SJSA1 (cell line): ENCODE measurements around the gene PRPF18. TPM values are rescaled to one million over a fixed set of nuclear protein-coding genes. Genes with fewer than 3 reads are reported as not detected.

Experiments used
- DNase-seq, 2 experiments: peaks; one replicate each; pipeline ENCODE4 v3.0.0-alpha.2; 2015 to 2020; ENCODE audit warnings: low spot score in 2 of 2, low read depth in 1 of 2
- H3K27ac ChIP-seq: fragments of 250-450 bp; sonication (Bioruptor Pico); 2 replicates; pipeline ENCODE4 v1.5.1; 2020; ENCODE audit warnings: mild to moderate bottlenecking, moderate library complexity
- H3K27me3 ChIP-seq: fragments of 250-450 bp; sonication (Bioruptor Pico); replicated peaks from 2 replicates; pipeline ENCODE4 v1.5.1; 2020; ENCODE audit warnings: mild to moderate bottlenecking, moderate library complexity
- H3K36me3 ChIP-seq: fragments of 250-450 bp; sonication (Bioruptor Pico); 2 replicates; pipeline ENCODE4 v1.5.1; 2020; ENCODE audit warnings: mild to moderate bottlenecking
- H3K4me1 ChIP-seq: fragments of 250-450 bp; sonication (Bioruptor Pico); replicated peaks from 2 replicates; pipeline ENCODE4 v1.6.1; 2021; ENCODE audit warnings: mild to moderate bottlenecking
- H3K4me3 ChIP-seq: fragments of 250-450 bp; sonication (Bioruptor Pico); 2 replicates; pipeline ENCODE4 v1.5.1; 2020; ENCODE audit warnings: mild to moderate bottlenecking
- H3K9me3 ChIP-seq: fragments of 250-450 bp; sonication (Bioruptor Pico); replicated peaks from 2 replicates; pipeline ENCODE4 v1.5.1; 2020; ENCODE audit warnings: mild to moderate bottlenecking
- total RNA-seq: library from RNA; depleted of rRNA; stranded (reverse); fragments of >200 nt; shearing (Covaris generic); gene quantifications from 2 replicates; pipeline ENCODE4 v1.2.3, GENCODE V29; 2014; rRNA removed

PRPF18 gene
- total RNA-seq, 1 experiment from 2014 or later, result 54.8 TPM

- DNase-seq, result no peak
- Histone ChIP-seq H3K9me3 (no peaks in the 10 kb centered on the region), H3K27ac (no peak overlapping the region), H3K36me3 (peaks cover 27% of the 10 kb centered on the region), H3K27me3 (no peaks in the 10 kb centered on the region), H3K4me3 (no peak overlapping the region), H3K4me1 (no peaks in the 10 kb centered on the region)
Observed at GRCh38 chr10:13673156-13673555, 86.4 kb downstream of the PRPF18 start.

- Histone ChIP-seq H3K27ac (no peak overlapping the region), H3K9me3 (no peaks in the 10 kb centered on the region), H3K27me3 (no peaks in the 10 kb centered on the region), H3K4me3 (no peak overlapping the region), H3K4me1 (no peaks in the 10 kb centered on the region), H3K36me3 (peaks cover 14% of the 10 kb centered on the region)
- no peak for DNase-seq
Observed at GRCh38 chr10:13674645-13675588, 88.2 kb downstream of the PRPF18 start.

DNA sequence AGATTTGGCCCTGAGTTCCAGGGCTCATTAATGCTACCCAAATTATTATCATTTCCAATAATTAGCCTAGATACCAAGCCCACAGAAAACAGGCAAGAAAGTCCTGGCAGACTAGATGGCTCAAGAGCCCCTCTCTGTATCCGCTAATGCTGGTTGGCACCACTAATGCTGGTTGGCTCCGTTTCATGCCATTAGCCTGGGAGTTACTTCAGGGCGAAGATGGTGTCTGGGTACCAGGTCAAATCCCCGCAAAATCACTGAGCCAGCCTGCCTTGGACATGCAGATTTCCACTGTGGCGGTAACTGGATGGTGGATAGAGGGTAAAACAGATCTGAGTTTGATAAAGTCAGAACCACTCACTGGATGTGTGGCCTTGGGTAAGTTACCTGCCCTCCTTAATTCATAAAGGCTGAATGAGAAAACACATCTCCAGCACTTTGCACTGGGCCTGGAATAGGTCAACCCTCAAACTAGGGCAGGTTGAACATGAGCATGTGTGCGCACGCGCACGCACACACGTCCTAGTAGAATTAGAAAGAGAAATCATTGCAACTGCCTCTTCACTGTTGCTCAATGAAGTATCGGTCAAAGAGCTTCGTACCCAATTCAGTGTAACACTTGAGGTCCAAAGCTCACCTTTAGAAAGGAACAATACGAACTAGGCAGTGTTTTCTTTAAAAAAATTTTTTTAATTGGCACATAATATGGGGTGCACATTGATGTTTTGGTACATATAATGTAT is 91.5 kb downstream of the PRPF18 start:
- Histone ChIP-seq H3K4me3 (no peak overlapping the region), H3K9me3 (no peaks in the 10 kb centered on the region), H3K4me1 (no peaks in the 10 kb centered on the region), H3K36me3 (0 out of 2 replicates have a peak, but pooled peaks cover 3% of the 10 kb centered on the region), H3K27ac (no peak overlapping the region), H3K27me3 (no peaks in the 10 kb centered on the region)
- DNase-seq, result no peak

Other genes with a start within 250 kb of the PRPF18 start
- gene SEPHS1, start 238.7 kb upstream of the PRPF18 start, total RNA-seq, result 34.5 and 77.1 TPM in 2 replicates
- 3.1 and 6.8 TPM in 2 replicates for gene BEND7, start 58.0 kb upstream of the PRPF18 start, total RNA-seq